GM12878 (cell line): ENCODE data around the gene TXLNA. TPM values are rescaled to one million over a fixed set of nuclear protein-coding genes. Genes with fewer than 3 reads are reported as not detected.

Experiments used
- ATAC-seq: fragments of 200-7000 bp; cut with Tn5 transposase; 3 replicates; pipeline ENCODE4 v1.9.1; 2020; ENCODE audit warnings: mild to moderate bottlenecking, moderate library complexity
- BruUV-seq: library from RNA; stranded (reverse); fragments of 400-500 nt; replicated peaks from 2 replicates; lab custom pipeline; 2021; lab: Mats Ljungman, UMichigan
- CTCF ChIA-PET: fragments of 300-600 bp; sonication (Branson Sonifier 250); formaldehyde crosslinking; extraction: SDS; loops from one replicate; lab custom pipeline; 2021; ENCODE audit warnings: inconsistent platforms; lab: Yijun Ruan, JAX
- POLR2A ChIA-PET: fragments of 350-600 bp; formaldehyde crosslinking; extraction: SDS; loops from one replicate; lab custom pipeline; 2021; ENCODE audit warnings: inconsistent platforms; lab: Charles Lee
- RAD21 ChIA-PET: fragments of 300-600 bp; sonication (Branson Sonifier 250); formaldehyde crosslinking; loops from one replicate; lab custom pipeline; 2023; ENCODE audit warnings: antibody characterized with exemption; ENCODE audit not compliant: unreplicated experiment; lab: Charles Lee
- SMC1A ChIA-PET: fragments of 300-600 bp; sonication (Branson Sonifier 250); formaldehyde crosslinking; loops from one replicate; lab custom pipeline; 2023; ENCODE audit not compliant: unreplicated experiment, uncharacterized antibody; lab: Charles Lee
- DNase-seq: peaks from one replicate; pipeline ENCODE4 v3.0.0-alpha.2; 2011; ENCODE audit warnings: low read depth, low spot score
- FAIRE-seq: peaks from 3 replicates; lab custom pipeline; 2011; peaks lifted over from hg19 to GRCh38; lab: Jason Lieb, UNC
- H2AFZ ChIP-seq: 2 replicates; pipeline ENCODE4 v1.6.0; 2011; ENCODE audit warnings: low read depth, low read length, control low read depth; ENCODE audit not compliant: control insufficient read depth
- H3K27ac ChIP-seq: 2 replicates; pipeline ENCODE4 v1.5.1; 2011; ENCODE audit warnings: control low read depth; ENCODE audit not compliant: control insufficient read depth, insufficient read depth
- H3K27me3 ChIP-seq, 2 experiments: replicated peaks in 1 of 2; 2 replicates each; pipeline versions ENCODE4 v1.6.0 to v1.6.1; 2011; ENCODE audit warnings: low read length in 1 of 2; ENCODE audit not compliant: control insufficient read depth in 2 of 2, insufficient read depth in 2 of 2
- H3K36me3 ChIP-seq, 2 experiments: 2 replicates each; pipeline ENCODE4 v1.5.1; 2011; ENCODE audit warnings: low read length in 1 of 2; ENCODE audit not compliant: control insufficient read depth in 2 of 2, insufficient read depth in 2 of 2
- H3K4me1 ChIP-seq: 2 replicates; pipeline ENCODE4 v1.6.1; 2011; ENCODE audit warnings: mild to moderate bottlenecking, low read length, moderate library complexity, mixed read lengths; ENCODE audit not compliant: control insufficient read depth, insufficient read depth
- H3K4me2 ChIP-seq: 2 replicates; pipeline ENCODE4 v1.6.0; 2011; ENCODE audit warnings: control low read depth; ENCODE audit not compliant: control insufficient read depth, insufficient read depth
- H3K4me3 ChIP-seq: fragments of 200-600 bp; sonication (generic); 2 replicates; pipeline ENCODE4 v1.5.1; 2016
- H3K79me2 ChIP-seq: 2 replicates; pipeline ENCODE4 v1.6.0; 2011; ENCODE audit warnings: low read length; ENCODE audit not compliant: control insufficient read depth, insufficient read depth
- H3K9ac ChIP-seq: 2 replicates; pipeline ENCODE4 v1.8.0; 2011; ENCODE audit warnings: low read length, control low read depth, mixed read lengths; ENCODE audit not compliant: control insufficient read depth, insufficient read depth
- H3K9me3 ChIP-seq: replicated peaks from 3 replicates; pipeline ENCODE4 v1.5.1; 2011; ENCODE audit warnings: mild to moderate bottlenecking, low read length; ENCODE audit not compliant: control insufficient read depth, insufficient read depth
- H4K20me1 ChIP-seq: 2 replicates; pipeline ENCODE4 v1.6.0; 2011; ENCODE audit not compliant: control insufficient read depth, insufficient read depth
- BHLHE40 ChIP-seq, 2 experiments: fragments of 450-650 bp in 1 of 2; IDR thresholded peaks; 2 replicates each; pipeline ENCODE4 v1.6.1; 2011 to 2017; ENCODE audit warnings: low read depth in 2 of 2, borderline replicate concordance in 1 of 2, improper control_type of control experiment in 1 of 2, low read length in 1 of 2, mild to moderate bottlenecking in 1 of 2
- GABPA ChIP-seq: IDR thresholded peaks from 2 replicates; pipeline ENCODE4 v1.6.1; 2014; ENCODE audit warnings: antibody characterized with exemption, low read depth, mild to moderate bottlenecking, inconsistent platforms
- MAX ChIP-seq: IDR thresholded peaks from 2 replicates; pipeline ENCODE4 v1.6.1; 2012; ENCODE audit warnings: low read depth, low read length, improper control_type of control experiment
- MEF2A ChIP-seq: IDR thresholded peaks from 2 replicates; pipeline ENCODE4 v1.6.1; 2011; ENCODE audit warnings: low read depth, mild to moderate bottlenecking, low read length, moderate library complexity; ENCODE audit not compliant: insufficient read depth
- MEF2B ChIP-seq: fragments of 450-650 bp; IDR thresholded peaks from 2 replicates; pipeline ENCODE4 v1.6.1; 2018; ENCODE audit warnings: mild to moderate bottlenecking, moderate library complexity; ENCODE audit not compliant: partially characterized antibody, poor library complexity, severe bottlenecking
- MTA2 ChIP-seq: fragments of 450-650 bp; IDR thresholded peaks from 2 replicates; pipeline ENCODE4 v1.6.1; 2016; ENCODE audit warnings: low read depth, mild to moderate bottlenecking, moderate library complexity
- MXI1 ChIP-seq: fragments of 150-350 bp; IDR thresholded peaks from 2 replicates; pipeline ENCODE4 v1.6.1; 2011; ENCODE audit warnings: low read depth, mild to moderate bottlenecking, inconsistent platforms, low read length, improper control_type of control experiment
- NBN ChIP-seq: fragments of 450-650 bp; IDR thresholded peaks from 2 replicates; pipeline ENCODE4 v1.6.1; 2016
- NFYA ChIP-seq: IDR thresholded peaks from 2 replicates; pipeline ENCODE4 v1.6.1; 2011; ENCODE audit warnings: low read depth, mild to moderate bottlenecking, low read length, improper control_type of control experiment, borderline replicate concordance
- SMC3 ChIP-seq: IDR thresholded peaks from 2 replicates; pipeline ENCODE4 v1.6.1; 2011; ENCODE audit warnings: low read length, improper control_type of control experiment, borderline replicate concordance
- TCF3 ChIP-seq: IDR thresholded peaks from 2 replicates; pipeline ENCODE4 v1.6.1; 2012; ENCODE audit warnings: low read depth, mild to moderate bottlenecking, low read length, borderline replicate concordance; ENCODE audit not compliant: insufficient read depth
- WGBS: methylation state at CpG from one replicate; pipeline ENCODE4 v1.1.6; 2016; ENCODE audit warnings: low lambda C conversion rate; ENCODE audit not compliant: insufficient replicate concordance, insufficient coverage; ENCODE audit errors: missing lambda C conversion rate; 5-methylcytosine and 5-hydroxymethylcytosine counted together
- in situ Hi-C: fragments of 300-500 bp; cut with MboI; formaldehyde crosslinking; loops from 9 replicates; pipeline ENCODE4 v1.14.3; 2018; ENCODE audit warnings: mixed read lengths
- intact Hi-C: fragments of 100-400 bp; cut with micrococcal nuclease; formaldehyde crosslinking; loops from one replicate; pipeline ENCODE4 v1.14.2; 2022; ENCODE audit not compliant: unreplicated experiment
- polyA plus RNA-seq, 11 experiments: library from polyadenylated mRNA; depleted of rRNA in 4 of 11; unstranded in 6 of 11; stranded (reverse) in 5 of 11; fragments of >200 nt; fragmentation: Nextera tagmentation in 4 of 11; fragmentation: Illumina TruSeq in 1 of 11; extraction: Ambion mirVana in 4 of 11; extraction: Trizol in 1 of 11; gene quantifications; 1 replicate in 1 of 11; 2 replicates in 10 of 11; pipeline versions ENCODE4 v1.2.1 to v1.2.3, GENCODE V29; 2011 to 2016; ENCODE audit warnings: inconsistent platforms in 2 of 11, missing spikeins in 2 of 11, low read depth in 1 of 11
- total RNA-seq, 4 experiments: library from RNA; depleted of rRNA in 3 of 4; stranded (reverse); fragments of >200 nt in 3 of 4; fragmentation: Illumina TruSeq in 1 of 4; extraction: Trizol in 1 of 4; gene quantifications; 2 replicates each; pipeline versions ENCODE4 v1.2.1 to v1.2.3, GENCODE V29; 2013 to 2021
- TF ChIP-seq, protein P1 (sequence below): fragments of 450-650 bp; conservative IDR thresholded peaks from 2 replicates; pipeline ENCODE4 v1.6.1; 2017; ENCODE audit warnings: mild to moderate bottlenecking, moderate library complexity
- TF ChIP-seq, protein P2 (sequence below): fragments of 450-650 bp; IDR thresholded peaks from 2 replicates; pipeline ENCODE4 v1.6.1; 2018; ENCODE audit warnings: borderline replicate concordance, mild to moderate bottlenecking; ENCODE audit not compliant: partially characterized antibody
- TF ChIP-seq, protein P3 (sequence below): IDR thresholded peaks from 2 replicates; pipeline ENCODE4 v1.6.1; 2011; ENCODE audit warnings: borderline replicate concordance, low read depth, mild to moderate bottlenecking, moderate library complexity, mixed read lengths, low read length; ENCODE audit not compliant: insufficient read depth; ENCODE audit errors: extremely low read length

The TXLNA gene
- total and polyA plus RNA-seq, 10 of the 15 experiments (the other 5 are each of a cell fraction or from before 2014, with no cell fraction given) = 7.2 to 93.7 (median 47.9) TPM

DNA sequence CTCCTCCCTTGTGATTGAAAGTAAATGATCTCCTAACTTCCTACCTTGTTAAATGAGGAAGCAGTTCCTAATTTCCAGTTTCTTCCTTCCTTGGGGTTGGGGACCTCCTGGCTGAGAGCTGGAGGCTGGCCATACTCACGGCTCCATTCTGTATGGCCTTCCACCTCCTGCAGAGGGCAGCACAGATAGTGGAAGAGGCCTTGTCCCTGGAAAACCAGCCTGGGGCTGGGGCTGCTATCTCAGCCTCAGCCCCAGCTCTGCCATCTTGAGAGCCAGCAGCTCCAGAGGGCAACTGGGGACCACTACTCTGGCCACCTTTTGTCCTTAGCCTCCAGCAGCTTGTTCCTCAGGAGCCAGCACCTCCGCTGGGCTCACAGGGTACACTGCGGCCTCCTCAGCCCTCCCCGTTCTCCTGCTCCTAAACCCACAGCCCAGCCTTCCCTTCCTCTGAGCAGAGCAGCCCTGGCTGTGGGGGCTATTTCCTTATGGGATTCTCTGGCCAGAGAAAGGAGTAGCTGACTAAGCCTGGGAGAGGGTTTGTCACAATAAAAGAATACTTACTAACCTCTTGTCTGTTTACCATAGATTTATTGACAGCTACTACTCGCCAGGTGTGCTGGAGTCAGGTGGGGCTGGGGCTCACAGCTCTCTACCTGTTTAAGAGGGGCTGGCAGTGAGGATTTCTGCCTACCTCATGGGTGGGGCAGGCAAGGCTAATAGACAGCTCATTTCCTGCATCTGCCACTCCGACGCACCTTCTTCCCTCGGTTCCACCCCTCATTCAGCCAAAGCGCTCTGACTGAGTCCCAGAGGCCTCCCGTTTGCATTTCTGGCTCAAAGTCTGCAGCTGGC, 36.4 kb downstream of the TXLNA start (continued):
- TF ChIP-seq, protein P1, sequence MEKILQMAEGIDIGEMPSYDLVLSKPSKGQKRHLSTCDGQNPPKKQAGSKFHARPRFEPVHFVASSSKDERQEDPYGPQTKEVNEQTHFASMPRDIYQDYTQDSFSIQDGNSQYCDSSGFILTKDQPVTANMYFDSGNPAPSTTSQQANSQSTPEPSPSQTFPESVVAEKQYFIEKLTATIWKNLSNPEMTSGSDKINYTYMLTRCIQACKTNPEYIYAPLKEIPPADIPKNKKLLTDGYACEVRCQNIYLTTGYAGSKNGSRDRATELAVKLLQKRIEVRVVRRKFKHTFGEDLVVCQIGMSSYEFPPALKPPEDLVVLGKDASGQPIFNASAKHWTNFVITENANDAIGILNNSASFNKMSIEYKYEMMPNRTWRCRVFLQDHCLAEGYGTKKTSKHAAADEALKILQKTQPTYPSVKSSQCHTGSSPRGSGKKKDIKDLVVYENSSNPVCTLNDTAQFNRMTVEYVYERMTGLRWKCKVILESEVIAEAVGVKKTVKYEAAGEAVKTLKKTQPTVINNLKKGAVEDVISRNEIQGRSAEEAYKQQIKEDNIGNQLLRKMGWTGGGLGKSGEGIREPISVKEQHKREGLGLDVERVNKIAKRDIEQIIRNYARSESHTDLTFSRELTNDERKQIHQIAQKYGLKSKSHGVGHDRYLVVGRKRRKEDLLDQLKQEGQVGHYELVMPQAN = no peak
- TF ChIP-seq, all 136 proteins: peak for 5

DNA sequence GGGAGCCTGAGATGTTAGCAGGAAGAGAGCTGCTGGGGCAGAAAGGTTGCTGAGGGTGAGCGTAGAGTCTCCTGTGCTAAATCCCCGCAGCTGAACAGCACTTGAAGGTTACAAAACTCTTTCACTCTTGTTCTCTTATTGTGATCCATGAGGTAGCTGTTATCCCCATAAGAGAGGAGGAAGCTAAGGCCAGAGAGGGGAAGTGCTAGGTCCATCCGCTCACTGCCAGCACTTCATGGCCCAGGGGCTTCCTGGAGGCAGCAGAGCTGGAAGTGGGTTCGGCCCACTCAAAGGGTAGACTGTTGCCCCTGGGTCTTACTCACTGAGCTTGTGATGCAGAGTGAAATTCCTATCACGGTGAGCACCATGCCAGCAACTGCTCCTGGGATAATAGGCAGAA, 37.1 kb downstream of the TXLNA start:
- H3K9me3 ChIP-seq = no peaks in the 10 kb centered on the region
- H4K20me1 ChIP-seq = no peaks in the 10 kb centered on the region
- no TSS peak for BruUV-seq
- H2AFZ ChIP-seq = no peak overlapping the region
- 51% methylated on average over 5 of the region's 5 CpGs for WGBS
- H3K27ac ChIP-seq = no peak overlapping the region
- H3K4me1 ChIP-seq = peaks cover 3% of the 10 kb centered on the region; the same call in 1 of the 2 replicates
- no peaks in the 10 kb centered on the region for H3K27me3 ChIP-seq
- CTCF ChIA-PET = interaction anchor here (0.7 to 7.7 kb wide), 39 partner anchors 9 to 496 kb away, joined by 3 to 123 read pairs (median 9); partner anchors contain the start of genes BSDC1, CCDC28B, FAM167B and IQCC
- DNase-seq = no peak
- H3K36me3 ChIP-seq = peaks cover 0 to 10% of the 10 kb centered on the region in 2 experiments; a peak in 1 of 4 replicates
- intact Hi-C loops (no loop called here), in situ Hi-C loops (no loop called here)
- FAIRE-seq = no peak
- H3K79me2 ChIP-seq = peaks cover 3% of the 10 kb centered on the region; the same call in 1 of the 2 replicates
- POLR2A ChIA-PET = interaction anchor here (0.5 to 3.0 kb wide), 7 partner anchors 16 to 178 kb away, joined by 3 to 18 read pairs (median 4); partner anchors contain the start of genes BSDC1, CCDC28B and MARCKSL1
- no peak overlapping the region for H3K9ac ChIP-seq
- SMC1A ChIA-PET = interaction anchor here (0.9 to 4.6 kb wide), 21 partner anchors 12 to 197 kb away, joined by 3 to 44 read pairs (median 5); partner anchors contain the start of genes BSDC1, FAM167B, HDAC1 and LCK
- RAD21 ChIA-PET = interaction anchor here (0.8 to 3.2 kb wide), 15 partner anchors 11 to 204 kb away, joined by 3 to 49 read pairs (median 10); partner anchors contain the start of genes IQCC and MARCKSL1
- no peak overlapping the region for H3K4me3 ChIP-seq
- ATAC-seq = no peak
- H3K4me2 ChIP-seq = no peak overlapping the region
- TF ChIP-seq MAX (no peak), NFYA (no peak), SMC3 (no peak), MEF2B (no peak), MTA2 (no peak), NBN (no peak), GABPA (no peak), MXI1 (no peak), BHLHE40 (IDR thresholded peaks at IDR 0.05; ENCODE audit: borderline replicate concordance in 1 of 2, low read depth in 2 of 2, low read length in 1 of 2) (no peak), TCF3 (no peak), MEF2A (no peak)
- TF ChIP-seq, protein P2, sequence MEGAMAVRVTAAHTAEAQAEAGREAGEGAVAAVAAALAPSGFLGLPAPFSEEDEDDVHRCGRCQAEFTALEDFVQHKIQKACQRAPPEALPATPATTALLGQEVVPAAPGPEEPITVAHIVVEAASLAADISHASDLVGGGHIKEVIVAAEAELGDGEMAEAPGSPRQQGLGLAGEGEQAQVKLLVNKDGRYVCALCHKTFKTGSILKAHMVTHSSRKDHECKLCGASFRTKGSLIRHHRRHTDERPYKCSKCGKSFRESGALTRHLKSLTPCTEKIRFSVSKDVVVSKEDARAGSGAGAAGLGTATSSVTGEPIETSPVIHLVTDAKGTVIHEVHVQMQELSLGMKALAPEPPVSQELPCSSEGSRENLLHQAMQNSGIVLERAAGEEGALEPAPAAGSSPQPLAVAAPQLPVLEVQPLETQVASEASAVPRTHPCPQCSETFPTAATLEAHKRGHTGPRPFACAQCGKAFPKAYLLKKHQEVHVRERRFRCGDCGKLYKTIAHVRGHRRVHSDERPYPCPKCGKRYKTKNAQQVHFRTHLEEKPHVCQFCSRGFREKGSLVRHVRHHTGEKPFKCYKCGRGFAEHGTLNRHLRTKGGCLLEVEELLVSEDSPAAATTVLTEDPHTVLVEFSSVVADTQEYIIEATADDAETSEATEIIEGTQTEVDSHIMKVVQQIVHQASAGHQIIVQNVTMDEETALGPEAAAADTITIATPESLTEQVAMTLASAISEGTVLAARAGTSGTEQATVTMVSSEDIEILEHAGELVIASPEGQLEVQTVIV = no peak
- TF ChIP-seq, protein P3, sequence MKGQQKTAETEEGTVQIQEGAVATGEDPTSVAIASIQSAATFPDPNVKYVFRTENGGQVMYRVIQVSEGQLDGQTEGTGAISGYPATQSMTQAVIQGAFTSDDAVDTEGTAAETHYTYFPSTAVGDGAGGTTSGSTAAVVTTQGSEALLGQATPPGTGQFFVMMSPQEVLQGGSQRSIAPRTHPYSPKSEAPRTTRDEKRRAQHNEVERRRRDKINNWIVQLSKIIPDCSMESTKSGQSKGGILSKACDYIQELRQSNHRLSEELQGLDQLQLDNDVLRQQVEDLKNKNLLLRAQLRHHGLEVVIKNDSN = no peak
